Occipital lobe (tissue), 2 donors: ENCODE measurements around the gene SEC14L6. TPM values are rescaled to one million over a fixed set of nuclear protein-coding genes. Genes with fewer than 3 reads are reported as not detected.

Experiments used
- DNase-seq: peaks from one replicate; lab custom pipeline; 2025; lab: John Stamatoyannopoulos, UW
- total RNA-seq: library from RNA; depleted of rRNA; stranded (reverse); fragments of >200 nt; gene quantifications from one replicate; pipeline ENCODE4 v1.2.3, GENCODE V29; 2014

Gene SEC14L6
- total RNA-seq, 1 donor from 2014 or later, result 1.4 TPM

GRCh38 chr22:30537083-30537731 is 9.3 kb downstream of the SEC14L6 start:
- no peak for DNase-seq

GRCh38 chr22:30535182-30535581 is 11.4 kb downstream of the SEC14L6 start:
- DNase-seq, result no peak

- no peak for DNase-seq
Measured at GRCh38 chr22:30531651-30532608, 14.6 kb downstream of the SEC14L6 start.

- no peak for DNase-seq
Measured at GRCh38 chr22:30526656-30527055, 19.9 kb downstream of the SEC14L6 start.

GRCh38 chr22:30523646-30524489 is 22.7 kb downstream of the SEC14L6 start:
- no peak for DNase-seq

GRCh38 chr22:30521368-30522156 is 25.0 kb downstream of the SEC14L6 start:
- DNase-seq, result no peak

- DNase-seq, result no peak
Measured at GRCh38 chr22:30519842-30520425, 26.6 kb downstream of the SEC14L6 start.

GRCh38 chr22:30516731-30517130 is 29.8 kb downstream of the SEC14L6 start:
- DNase-seq, result no peak

- DNase-seq, result no peak
Measured at GRCh38 chr22:30516273-30516672, 30.3 kb downstream of the SEC14L6 start.

- no peak for DNase-seq
Measured at GRCh38 chr22:30514252-30514651, 32.3 kb downstream of the SEC14L6 start.

- no peak for DNase-seq
Measured at GRCh38 chr22:30513462-30513861, 33.1 kb downstream of the SEC14L6 start.

GRCh38 chr22:30511911-30512310 is 34.6 kb downstream of the SEC14L6 start:
- no peak for DNase-seq

- DNase-seq, result no peak
Measured at GRCh38 chr22:30511109-30511508, 35.4 kb downstream of the SEC14L6 start.

GRCh38 chr22:30508216-30508615 is 38.3 kb downstream of the SEC14L6 start:
- DNase-seq, result no peak

GRCh38 chr22:30507670-30508069 is 38.9 kb downstream of the SEC14L6 start:
- DNase-seq, result no peak

- no peak for DNase-seq
Measured at GRCh38 chr22:30506507-30506968, 40.0 kb downstream of the SEC14L6 start.

- DNase-seq, result no peak
Measured at GRCh38 chr22:30503551-30503950, 43.0 kb downstream of the SEC14L6 start.

GRCh38 chr22:30502911-30503310 is 43.6 kb downstream of the SEC14L6 start:
- DNase-seq, result no peak

GRCh38 chr22:30502153-30502552 is 44.4 kb downstream of the SEC14L6 start:
- no peak for DNase-seq

GRCh38 chr22:30500628-30501027 is 45.9 kb downstream of the SEC14L6 start:
- no peak for DNase-seq
